PC-9 (cell line): ENCODE measurements around the gene SMC4. TPM values are rescaled to one million over a fixed set of nuclear protein-coding genes. Genes with fewer than 3 reads are reported as not detected.

ENCODE experiments used
- BruUV-seq: library from RNA; stranded (reverse); fragments of 400-500 nt; replicated peaks from 2 replicates; lab custom pipeline; 2021; lab: Mats Ljungman, UMichigan
- CTCF ChIA-PET: fragments of 300-600 bp; sonication (Branson Sonifier 250); formaldehyde crosslinking; loops from one replicate; lab custom pipeline; 2022; ENCODE audit warnings: antibody characterized with exemption; lab: Charles Lee
- POLR2A ChIA-PET: fragments of 300-600 bp; sonication (Branson Sonifier 250); formaldehyde crosslinking; loops from one replicate; lab custom pipeline; 2022; ENCODE audit warnings: antibody characterized with exemption; ENCODE audit not compliant: unreplicated experiment; lab: Charles Lee
- DNase-seq, 2 experiments: peaks; one replicate each; pipeline versions ENCODE4 v3.0.0 to v3.0.0-alpha.2; 2015 to 2022; ENCODE audit warnings: mixed read lengths in 1 of 2
- H2AFZ ChIP-seq: fragments of 200-600 bp; sonication (generic); 2 replicates; pipeline ENCODE4 v1.8.1; 2017; ENCODE audit warnings: antibody characterized with exemption
- H3F3A ChIP-seq: fragments of 200-600 bp; sonication (generic); 2 replicates; pipeline ENCODE4 v1.8.1; 2017; ENCODE audit warnings: antibody characterized with exemption, mild to moderate bottlenecking, low read depth; ENCODE audit not compliant: insufficient read depth
- H3K27ac ChIP-seq: fragments of 200-600 bp; sonication (generic); 2 replicates; pipeline ENCODE4 v1.6.1; 2016; ENCODE audit warnings: mixed run types
- H3K27me3 ChIP-seq: fragments of 200-600 bp; sonication (generic); 2 replicates; pipeline ENCODE4 v1.6.1; 2016; ENCODE audit warnings: low read depth, mixed run types; ENCODE audit not compliant: insufficient read depth
- H3K36me3 ChIP-seq: fragments of 200-600 bp; sonication (generic); 2 replicates; pipeline ENCODE4 v1.6.1; 2016; ENCODE audit warnings: low read depth, mixed run types
- H3K4me1 ChIP-seq: fragments of 200-600 bp; sonication (generic); replicated peaks from 2 replicates; pipeline ENCODE4 v1.6.1; 2016; ENCODE audit warnings: mixed run types; ENCODE audit not compliant: insufficient read depth
- H3K4me2 ChIP-seq: fragments of 200-600 bp; sonication (generic); 2 replicates; pipeline ENCODE4 v1.6.1; 2017; ENCODE audit warnings: mixed run types
- H3K4me3 ChIP-seq: fragments of 200-600 bp; sonication (generic); 2 replicates; pipeline ENCODE4 v1.6.1; 2016; ENCODE audit warnings: mixed run types
- H3K79me2 ChIP-seq: fragments of 200-600 bp; sonication (generic); 2 replicates; pipeline ENCODE4 v1.6.1; 2017; ENCODE audit warnings: low read depth, mixed run types
- H3K9me2 ChIP-seq: fragments of 200-600 bp; sonication (generic); 2 replicates; pipeline ENCODE4 v1.8.1; 2017; ENCODE audit warnings: mild to moderate bottlenecking; ENCODE audit not compliant: insufficient read depth
- H3K9me3 ChIP-seq: fragments of 200-600 bp; sonication (generic); 2 replicates; pipeline ENCODE4 v1.8.1; 2016; ENCODE audit warnings: low read depth; ENCODE audit not compliant: insufficient read depth
- H4K20me1 ChIP-seq: fragments of 200-600 bp; sonication (generic); 2 replicates; pipeline ENCODE4 v1.8.1; 2017; ENCODE audit not compliant: insufficient read depth
- EZH2 ChIP-seq: fragments of 200-600 bp; sonication (generic); IDR thresholded peaks from 2 replicates; pipeline ENCODE4 v1.8.0; 2017; ENCODE audit warnings: antibody characterized with exemption, low read depth
- intact Hi-C: fragments of 100-400 bp; cut with micrococcal nuclease; formaldehyde crosslinking; loops from one replicate; pipeline ENCODE4 v1.10.0; 2022; ENCODE audit not compliant: unreplicated experiment
- total RNA-seq: library from RNA; stranded (reverse); gene quantifications from 2 replicates; pipeline ENCODE4 v1.2.3, GENCODE V29; 2021
- TF ChIP-seq, protein P1 (sequence below): fragments of 200-600 bp; sonication (generic); conservative IDR thresholded peaks from 2 replicates; pipeline ENCODE4 v1.6.1; 2017; ENCODE audit warnings: mixed run types, antibody characterized with exemption, mild to moderate bottlenecking, moderate library complexity

Gene SMC4
- total RNA-seq, 1 experiment from 2014 or later = 181 TPM

- Histone ChIP-seq H3K4me2 (no peak overlapping the region), H3K4me3 (no peak overlapping the region), H2AFZ (no peak overlapping the region), H3K9me2 (peaks cover 3% of the 10 kb centered on the region; the same call in 1 of the 2 replicates), H3K79me2 (no peaks in the 10 kb centered on the region), H4K20me1 (no peaks in the 10 kb centered on the region), H3F3A (no peaks in the 10 kb centered on the region), H3K27ac (no peak overlapping the region), H3K9me3 (peaks cover 6% of the 10 kb centered on the region; the same call in 1 of the 2 replicates), H3K36me3 (no peaks in the 10 kb centered on the region), H3K27me3 (no peaks in the 10 kb centered on the region), H3K4me1 (no peaks in the 10 kb centered on the region; the same call in 1 of the 2 replicates)
- intact Hi-C loops = no loop called here
- no TSS peak for BruUV-seq
- no peak for TF ChIP-seq EZH2
- TF ChIP-seq, protein P1, sequence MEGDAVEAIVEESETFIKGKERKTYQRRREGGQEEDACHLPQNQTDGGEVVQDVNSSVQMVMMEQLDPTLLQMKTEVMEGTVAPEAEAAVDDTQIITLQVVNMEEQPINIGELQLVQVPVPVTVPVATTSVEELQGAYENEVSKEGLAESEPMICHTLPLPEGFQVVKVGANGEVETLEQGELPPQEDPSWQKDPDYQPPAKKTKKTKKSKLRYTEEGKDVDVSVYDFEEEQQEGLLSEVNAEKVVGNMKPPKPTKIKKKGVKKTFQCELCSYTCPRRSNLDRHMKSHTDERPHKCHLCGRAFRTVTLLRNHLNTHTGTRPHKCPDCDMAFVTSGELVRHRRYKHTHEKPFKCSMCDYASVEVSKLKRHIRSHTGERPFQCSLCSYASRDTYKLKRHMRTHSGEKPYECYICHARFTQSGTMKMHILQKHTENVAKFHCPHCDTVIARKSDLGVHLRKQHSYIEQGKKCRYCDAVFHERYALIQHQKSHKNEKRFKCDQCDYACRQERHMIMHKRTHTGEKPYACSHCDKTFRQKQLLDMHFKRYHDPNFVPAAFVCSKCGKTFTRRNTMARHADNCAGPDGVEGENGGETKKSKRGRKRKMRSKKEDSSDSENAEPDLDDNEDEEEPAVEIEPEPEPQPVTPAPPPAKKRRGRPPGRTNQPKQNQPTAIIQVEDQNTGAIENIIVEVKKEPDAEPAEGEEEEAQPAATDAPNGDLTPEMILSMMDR = no peak
- ChIA-PET POLR2A (no interaction called here), CTCF (no interaction called here)
- DNase-seq = no peak
Measured at GRCh38 chr3:160474416-160474838, 75.0 kb downstream of the SMC4 start.

DNA sequence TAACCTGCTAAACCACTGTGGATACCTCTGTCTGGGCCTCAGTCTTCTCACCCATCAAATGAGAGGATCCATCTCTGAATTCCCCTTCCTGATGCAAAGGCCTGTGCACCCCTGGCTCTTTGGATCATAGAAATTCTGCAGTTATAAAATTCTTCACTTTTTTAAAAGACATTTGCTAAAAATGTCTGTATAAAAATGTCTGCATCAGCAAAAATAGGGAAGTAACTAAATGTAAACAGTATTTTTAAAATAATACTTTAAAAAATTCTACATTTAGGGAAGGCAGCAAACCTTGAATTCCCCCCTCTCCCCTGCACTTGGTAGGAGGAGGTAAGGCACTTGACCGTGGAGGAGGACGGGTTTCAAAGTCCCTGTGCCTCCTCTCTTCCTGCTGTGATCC is 75.7 kb downstream of the SMC4 start:
- Histone ChIP-seq H2AFZ (no peak overlapping the region), H3F3A (no peaks in the 10 kb centered on the region), H3K4me3 (no peak overlapping the region), H3K9me2 (peaks cover 3% of the 10 kb centered on the region; the same call in 1 of the 2 replicates), H3K79me2 (no peaks in the 10 kb centered on the region), H3K27ac (no peak overlapping the region), H3K4me1 (no peaks in the 10 kb centered on the region; the same call in 1 of the 2 replicates), H4K20me1 (no peaks in the 10 kb centered on the region), H3K9me3 (peaks cover 6% of the 10 kb centered on the region; the same call in 1 of the 2 replicates), H3K4me2 (no peak overlapping the region), H3K36me3 (no peaks in the 10 kb centered on the region), H3K27me3 (no peaks in the 10 kb centered on the region)
- ChIA-PET CTCF (no interaction called here), POLR2A (no interaction called here)
- BruUV-seq = no TSS peak
- intact Hi-C loops = no loop called here
- no peak for DNase-seq
- no peak for TF ChIP-seq EZH2
- TF ChIP-seq, protein P1 = no peak

DNA sequence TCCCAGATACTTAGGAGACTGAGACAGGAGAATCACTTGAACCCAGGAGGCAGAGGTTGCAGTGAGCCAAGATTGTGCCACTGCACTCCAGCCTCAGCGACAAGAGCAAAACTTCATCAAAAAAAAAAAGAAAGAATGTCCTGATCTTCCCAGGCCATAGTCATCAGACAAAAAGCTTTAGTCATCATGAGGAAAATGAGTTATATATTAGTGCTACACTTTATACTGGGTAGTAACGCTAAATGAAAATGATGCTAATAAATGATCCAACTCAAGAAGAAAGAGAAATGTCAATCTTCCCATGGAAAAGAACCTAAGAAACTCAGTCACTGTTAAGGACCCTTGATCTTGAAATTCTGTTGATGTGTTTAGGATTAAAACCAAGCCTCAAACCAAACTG is 76.4 kb downstream of the SMC4 start:
- no peaks in the 10 kb centered on the region; the same call in 1 of the 2 replicates for H3K4me1 ChIP-seq
- no peak for DNase-seq
- no peaks in the 10 kb centered on the region for H3K36me3 ChIP-seq
- no peaks in the 10 kb centered on the region for H3F3A ChIP-seq
- intact Hi-C loops = no loop called here
- no TSS peak for BruUV-seq
- POLR2A ChIA-PET = no interaction called here
- no peak overlapping the region for H3K4me2 ChIP-seq
- H3K9me3 ChIP-seq = peaks cover 3% of the 10 kb centered on the region; the same call in 1 of the 2 replicates
- TF ChIP-seq, protein P1 = no peak
- H2AFZ ChIP-seq = no peak overlapping the region
- peaks cover 3% of the 10 kb centered on the region; the same call in 1 of the 2 replicates for H3K9me2 ChIP-seq
- H3K27me3 ChIP-seq = no peaks in the 10 kb centered on the region
- no peaks in the 10 kb centered on the region for H4K20me1 ChIP-seq
- H3K4me3 ChIP-seq = no peak overlapping the region
- no peak overlapping the region for H3K27ac ChIP-seq
- H3K79me2 ChIP-seq = no peaks in the 10 kb centered on the region
- CTCF ChIA-PET = no interaction called here
